Caco-2 (cell line): ENCODE results near the gene SLC25A26. TPM values are rescaled to one million over a fixed set of nuclear protein-coding genes. Genes with fewer than 3 reads are reported as not detected.

Experiments
- BruUV-seq: library from RNA; stranded (reverse); fragments of 400-500 nt; replicated peaks from 2 replicates; lab custom pipeline; 2021; lab: Mats Ljungman, UMichigan
- CTCF ChIA-PET: fragments of 300-600 bp; sonication (Branson Sonifier 250); formaldehyde crosslinking; loops from one replicate; lab custom pipeline; 2022; ENCODE audit warnings: antibody characterized with exemption; lab: Charles Lee
- POLR2A ChIA-PET: fragments of 300-600 bp; sonication (Branson Sonifier 250); formaldehyde crosslinking; loops from one replicate; lab custom pipeline; 2022; ENCODE audit warnings: antibody characterized with exemption; lab: Charles Lee
- DNase-seq, 2 experiments: peaks; one replicate each; pipeline versions ENCODE4 v3.0.0 to v3.0.0-alpha.2; 2020 to 2022
- H3K27me3 ChIP-seq: replicated peaks from 2 replicates; pipeline ENCODE4 v1.6.0; 2011; ENCODE audit warnings: low read length; ENCODE audit not compliant: control insufficient read depth, insufficient read depth
- H3K36me3 ChIP-seq: 2 replicates; pipeline ENCODE4 v1.5.1; 2011; ENCODE audit warnings: low read length; ENCODE audit not compliant: control insufficient read depth, insufficient read depth
- H3K4me1 ChIP-seq: fragments of 250-450 bp; sonication (Bioruptor Pico); 2 replicates; pipeline ENCODE4 v1.5.1; 2020; ENCODE audit warnings: mild to moderate bottlenecking
- H3K4me3 ChIP-seq: 2 replicates; pipeline ENCODE4 v1.5.1; 2011; ENCODE audit warnings: low read depth, mild to moderate bottlenecking, control low read depth, low read length
- H3K9me3 ChIP-seq: fragments of 250-450 bp; sonication (Bioruptor Pico); 2 replicates; pipeline ENCODE4 v1.5.1; 2020; ENCODE audit warnings: mild to moderate bottlenecking, moderate library complexity
- H3K27ac Mint-ChIP-seq: one replicate; pipeline ENCODE4 v1.8.0; 2022; ENCODE audit warnings: mixed read lengths; ENCODE audit not compliant: unreplicated experiment
- H3K27me3 Mint-ChIP-seq: one replicate; pipeline ENCODE4 v1.8.0; 2022; ENCODE audit warnings: mixed read lengths; ENCODE audit not compliant: insufficient read depth, unreplicated experiment
- H3K36me3 Mint-ChIP-seq: one replicate; pipeline ENCODE4 v1.8.0; 2022; ENCODE audit warnings: mild to moderate bottlenecking, mixed read lengths; ENCODE audit not compliant: insufficient read depth, unreplicated experiment
- H3K4me1 Mint-ChIP-seq: one replicate; pipeline ENCODE4 v1.8.0; 2022; ENCODE audit warnings: low read depth, mixed read lengths; ENCODE audit not compliant: unreplicated experiment
- H3K4me3 Mint-ChIP-seq: one replicate; pipeline ENCODE4 v1.8.0; 2022; ENCODE audit warnings: mild to moderate bottlenecking, moderate library complexity, mixed read lengths; ENCODE audit not compliant: unreplicated experiment
- H3K9me3 Mint-ChIP-seq: one replicate; pipeline ENCODE4 v1.8.0; 2022; ENCODE audit warnings: mixed read lengths; ENCODE audit not compliant: unreplicated experiment
- CTCF ChIP-seq, 2 experiments: fragments of 200-600 bp in 1 of 2; IDR thresholded peaks; 1 replicate in 1 of 2; 2 replicates in 1 of 2; pipeline versions ENCODE4 v1.5.1 to v1.8.0; 2011 to 2022; ENCODE audit warnings: antibody characterized with exemption in 1 of 2, control low read depth in 1 of 2, inconsistent platforms in 1 of 2, low read depth in 1 of 2, low read length in 1 of 2, mild to moderate bottlenecking in 1 of 2, moderate library complexity in 1 of 2; ENCODE audit not compliant: insufficient read depth in 1 of 2, severe bottlenecking in 1 of 2, unreplicated experiment in 1 of 2
- intact Hi-C: fragments of 100-400 bp; cut with micrococcal nuclease; formaldehyde crosslinking; loops from one replicate; pipeline ENCODE4 v1.10.0; 2022; ENCODE audit not compliant: unreplicated experiment
- total RNA-seq: library from RNA; stranded (reverse); gene quantifications from 2 replicates; pipeline ENCODE4 v1.2.3, GENCODE V29; 2022

SLC25A26 gene
- total RNA-seq, 1 experiment from 2014 or later = 25.4 TPM

GRCh38 chr3:66406831-66407610, 186.2 kb downstream of the SLC25A26 start:
- Mint-ChIP-seq H3K27ac (no peak overlapping the region), H3K4me3 (no peak overlapping the region), H3K9me3 (no peaks in the 10 kb centered on the region), H3K27me3 (no peaks in the 10 kb centered on the region), H3K36me3 (peaks cover 38% of the 10 kb centered on the region), H3K4me1 (peaks cover 14% of the 10 kb centered on the region)
- no peak for DNase-seq
- no peak overlapping the region for H3K4me3 ChIP-seq
- CTCF ChIA-PET = interaction anchor here (1.7 kb wide), 1 partner anchor 122 kb away, joined by 3 read pairs; no protein-coding TSS in a partner anchor
- TF ChIP-seq CTCF (IDR thresholded peaks at IDR 0.05; ENCODE audit: insufficient read depth in 1 of 2, low read depth in 1 of 2, low read length in 1 of 2, severe bottlenecking in 1 of 2, unreplicated experiment in 1 of 2) = no peak
- intact Hi-C loops = loop anchor here (1.0 kb wide), 1 partner anchor 409 kb away; no protein-coding TSS in a partner anchor
- peaks cover 5% of the 10 kb centered on the region; the same call in 1 of the 2 replicates for H3K36me3 ChIP-seq
- no peaks in the 10 kb centered on the region for H3K27me3 ChIP-seq
- peaks cover 4% of the 10 kb centered on the region; the same call in 1 of the 2 replicates for H3K4me1 ChIP-seq
- no TSS peak for BruUV-seq
- POLR2A ChIA-PET = no interaction called here
- no peaks in the 10 kb centered on the region for H3K9me3 ChIP-seq

GRCh38 chr3:66407611-66408218, 186.9 kb downstream of the SLC25A26 start:
- BruUV-seq = no TSS peak
- Mint-ChIP-seq H3K4me3 (no peak overlapping the region), H3K27me3 (no peaks in the 10 kb centered on the region), H3K4me1 (peaks cover 14% of the 10 kb centered on the region), H3K36me3 (peaks cover 45% of the 10 kb centered on the region), H3K27ac (peak overlapping the region; percentile 53), H3K9me3 (no peaks in the 10 kb centered on the region)
- Histone ChIP-seq H3K36me3 (peaks cover 5% of the 10 kb centered on the region; the same call in 1 of the 2 replicates), H3K27me3 (no peaks in the 10 kb centered on the region), H3K9me3 (no peaks in the 10 kb centered on the region), H3K4me3 (no peak overlapping the region), H3K4me1 (peaks cover 4% of the 10 kb centered on the region; the same call in 1 of the 2 replicates)
- DNase-seq = peak; percentile 72 to 84
- intact Hi-C loops = loop anchor here (1.0 to 2.0 kb wide), 2 partner anchors 93 to 409 kb away; partner anchors contain the start of gene LRIG1
- ChIA-PET CTCF (interaction anchor here (0.7 to 1.7 kb wide), 3 partner anchors 10 to 408 kb away, joined by 3 to 8 read pairs (median 3); no protein-coding TSS in a partner anchor), POLR2A (interaction anchor here (0.6 kb wide), 1 partner anchor 131 kb away, joined by 5 read pairs; no protein-coding TSS in a partner anchor)
- peak; percentile 76 to 91 for TF ChIP-seq CTCF (IDR thresholded peaks at IDR 0.05; ENCODE audit: insufficient read depth in 1 of 2, low read depth in 1 of 2, low read length in 1 of 2, severe bottlenecking in 1 of 2, unreplicated experiment in 1 of 2)
